ENCODE results near the gene HAPLN2.

DNA sequence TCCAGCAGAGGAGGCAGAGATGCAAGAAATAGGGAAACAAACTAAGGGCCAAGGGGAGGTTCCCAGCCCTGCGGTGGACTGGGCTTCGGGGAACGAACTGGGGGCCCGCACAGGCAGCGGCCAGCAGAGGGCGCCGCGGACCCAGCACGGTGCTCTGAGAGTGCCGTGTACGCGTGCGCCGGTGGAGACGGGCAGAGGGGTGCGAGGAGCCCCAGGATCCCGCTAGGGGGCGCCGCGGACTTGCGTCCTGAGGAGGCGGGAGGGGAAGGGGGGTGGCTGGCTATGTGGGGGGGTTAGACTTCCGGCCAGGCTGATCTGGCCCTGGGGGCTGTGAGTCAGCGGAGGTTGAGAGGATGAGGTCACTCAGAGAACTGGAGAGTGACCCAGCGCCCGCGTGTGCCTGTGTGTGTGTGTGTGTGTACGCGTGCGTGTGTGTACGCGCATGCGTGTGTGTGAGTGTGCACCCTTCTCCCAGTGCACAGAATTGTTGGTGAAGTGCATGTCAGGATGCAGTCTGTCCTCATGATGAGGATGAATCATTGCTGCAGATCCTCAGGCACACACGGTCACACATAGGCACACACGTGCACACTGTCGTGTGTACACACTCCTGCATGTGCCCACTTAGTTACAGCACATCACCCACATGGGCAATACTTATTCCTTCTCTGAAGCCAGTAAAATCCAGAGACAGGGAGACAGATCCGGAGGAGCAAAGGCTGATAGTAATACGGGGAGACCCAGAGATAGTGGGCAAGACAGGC, 41.0 kb downstream of the HAPLN2 start:
- TF ChIP-seq, protein P1, sequence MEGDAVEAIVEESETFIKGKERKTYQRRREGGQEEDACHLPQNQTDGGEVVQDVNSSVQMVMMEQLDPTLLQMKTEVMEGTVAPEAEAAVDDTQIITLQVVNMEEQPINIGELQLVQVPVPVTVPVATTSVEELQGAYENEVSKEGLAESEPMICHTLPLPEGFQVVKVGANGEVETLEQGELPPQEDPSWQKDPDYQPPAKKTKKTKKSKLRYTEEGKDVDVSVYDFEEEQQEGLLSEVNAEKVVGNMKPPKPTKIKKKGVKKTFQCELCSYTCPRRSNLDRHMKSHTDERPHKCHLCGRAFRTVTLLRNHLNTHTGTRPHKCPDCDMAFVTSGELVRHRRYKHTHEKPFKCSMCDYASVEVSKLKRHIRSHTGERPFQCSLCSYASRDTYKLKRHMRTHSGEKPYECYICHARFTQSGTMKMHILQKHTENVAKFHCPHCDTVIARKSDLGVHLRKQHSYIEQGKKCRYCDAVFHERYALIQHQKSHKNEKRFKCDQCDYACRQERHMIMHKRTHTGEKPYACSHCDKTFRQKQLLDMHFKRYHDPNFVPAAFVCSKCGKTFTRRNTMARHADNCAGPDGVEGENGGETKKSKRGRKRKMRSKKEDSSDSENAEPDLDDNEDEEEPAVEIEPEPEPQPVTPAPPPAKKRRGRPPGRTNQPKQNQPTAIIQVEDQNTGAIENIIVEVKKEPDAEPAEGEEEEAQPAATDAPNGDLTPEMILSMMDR (IDR thresholded peaks at IDR 0.05; ENCODE audit: borderline replicate concordance, extremely low read depth, low read length, poor library complexity, severe bottlenecking) = peak; percentile 94
- no peak for TF ChIP-seq EZH2 (IDR thresholded peaks at IDR 0.05; ENCODE audit: borderline replicate concordance, low read depth, low read length, severe bottlenecking)

Measured in DND-41 (cell line).